ENCODE measurements around the gene YDJC.
"Not testable (repeated sequence)": the region's sequence is repeated elsewhere in the genome, so short reads cannot be mapped to it uniquely, and the experiment has no call there.

The YDJC gene

GRCh38 chr22:21612858-21613257 is 17.0 kb downstream of the YDJC start:
- H3K27me3 ChIP-seq (ENCODE audit: insufficient read depth, low read length, poor library complexity, severe bottlenecking) = no peaks in the 10 kb centered on the region
- no peak for TF ChIP-seq CTCF (conservative IDR thresholded peaks at IDR 0.05; ENCODE audit: low read length)
- no peak for TF ChIP-seq EZH2phosphoT487 (IDR thresholded peaks at IDR 0.05; ENCODE audit: borderline replicate concordance)
- H3K9me2 ChIP-seq (replicated peaks; ENCODE audit: low read depth, low read length) = no peaks in the 10 kb centered on the region
- no peak overlapping the region for H3K4me3 ChIP-seq (ENCODE audit: low read length, poor library complexity, severe bottlenecking)
- no peak overlapping the region for H3K9ac ChIP-seq (ENCODE audit: low read depth, low read length, poor library complexity, severe bottlenecking)
- no peaks in the 10 kb centered on the region for H3F3A ChIP-seq (ENCODE audit: low read depth)
- no peaks in the 10 kb centered on the region for H3K4me1 ChIP-seq (ENCODE audit: insufficient read depth, low read length, poor library complexity, severe bottlenecking)
- peaks cover 91% of the 10 kb centered on the region for H3K79me2 ChIP-seq (ENCODE audit: insufficient read depth, low read length)
- no peak overlapping the region for H3K4me2 ChIP-seq (ENCODE audit: low read depth, low read length, poor library complexity, severe bottlenecking)
- no peaks in the 10 kb centered on the region for H3K9me3 ChIP-seq (ENCODE audit: insufficient read depth, low read depth, low read length)
- peaks cover 67% of the 10 kb centered on the region for H3K36me3 ChIP-seq (ENCODE audit: insufficient read depth, low read length)
- no peak overlapping the region for H2AFZ ChIP-seq (ENCODE audit: low read length)
- H4K20me1 ChIP-seq (ENCODE audit: insufficient read depth, low read length, poor library complexity, severe bottlenecking) = peaks cover 63% of the 10 kb centered on the region

- no peaks in the 10 kb centered on the region for H3K4me1 ChIP-seq (ENCODE audit: insufficient read depth, low read length, poor library complexity, severe bottlenecking)
- H3K79me2 ChIP-seq (ENCODE audit: insufficient read depth, low read length) = peaks cover 91% of the 10 kb centered on the region
- H3K36me3 ChIP-seq (ENCODE audit: insufficient read depth, low read length) = peaks cover 61% of the 10 kb centered on the region
- no peak overlapping the region for H2AFZ ChIP-seq (ENCODE audit: low read length)
- TF ChIP-seq EZH2phosphoT487 (IDR thresholded peaks at IDR 0.05; ENCODE audit: borderline replicate concordance) = no peak
- no peak for TF ChIP-seq CTCF (conservative IDR thresholded peaks at IDR 0.05; ENCODE audit: low read length)
- no peak overlapping the region for H3K4me2 ChIP-seq (ENCODE audit: low read depth, low read length, poor library complexity, severe bottlenecking)
- H3K27me3 ChIP-seq (ENCODE audit: insufficient read depth, low read length, poor library complexity, severe bottlenecking) = no peaks in the 10 kb centered on the region
- H3F3A ChIP-seq (ENCODE audit: low read depth) = no peaks in the 10 kb centered on the region
- H4K20me1 ChIP-seq (ENCODE audit: insufficient read depth, low read length, poor library complexity, severe bottlenecking) = peaks cover 68% of the 10 kb centered on the region
- H3K9ac ChIP-seq (ENCODE audit: low read depth, low read length, poor library complexity, severe bottlenecking) = no peak overlapping the region
- no peak overlapping the region for H3K4me3 ChIP-seq (ENCODE audit: low read length, poor library complexity, severe bottlenecking)
- no peaks in the 10 kb centered on the region for H3K9me2 ChIP-seq (replicated peaks; ENCODE audit: low read depth, low read length)
- H3K9me3 ChIP-seq (ENCODE audit: insufficient read depth, low read depth, low read length) = no peaks in the 10 kb centered on the region
Measured at GRCh38 chr22:21611210-21611977, 18.4 kb downstream of the YDJC start.

GRCh38 chr22:21609556-21610157 is 20.2 kb downstream of the YDJC start:
- peaks cover 56% of the 10 kb centered on the region for H3K36me3 ChIP-seq (ENCODE audit: insufficient read depth, low read length)
- H3K4me1 ChIP-seq (ENCODE audit: insufficient read depth, low read length, poor library complexity, severe bottlenecking); H3K9me3 ChIP-seq (ENCODE audit: insufficient read depth, low read depth, low read length); H3K27me3 ChIP-seq (ENCODE audit: insufficient read depth, low read length, poor library complexity, severe bottlenecking); H3K4me3 ChIP-seq (ENCODE audit: low read length, poor library complexity, severe bottlenecking); H3K9ac ChIP-seq (ENCODE audit: low read depth, low read length, poor library complexity, severe bottlenecking); H3K4me2 ChIP-seq (ENCODE audit: low read depth, low read length, poor library complexity, severe bottlenecking); H3K9me2 ChIP-seq (replicated peaks; ENCODE audit: low read depth, low read length); H2AFZ ChIP-seq (ENCODE audit: low read length); H3F3A ChIP-seq (ENCODE audit: low read depth): not testable (repeated sequence)
- H4K20me1 ChIP-seq (ENCODE audit: insufficient read depth, low read length, poor library complexity, severe bottlenecking) = peaks cover 79% of the 10 kb centered on the region
- peaks cover 93% of the 10 kb centered on the region for H3K79me2 ChIP-seq (ENCODE audit: insufficient read depth, low read length)

Data from Loucy (cell line).